ENCODE results near the gene SPAG8.

The SPAG8 gene

GRCh38 chr9:35839926-35840325 is 27.9 kb upstream of the SPAG8 start:
- DNase-seq (ENCODE audit: low read depth), result no peak
- no peak overlapping the region for H3K4me3 ChIP-seq (ENCODE audit: low read depth, low read length)
- no peak for TF ChIP-seq CTCF (IDR thresholded peaks at IDR 0.05; ENCODE audit: control insufficient read depth, extremely low read depth, insufficient read depth)

- H3K4me3 ChIP-seq (ENCODE audit: low read depth, low read length), result no peak overlapping the region
- TF ChIP-seq CTCF (IDR thresholded peaks at IDR 0.05; ENCODE audit: control insufficient read depth, extremely low read depth, insufficient read depth), result no peak
- no peak for DNase-seq (ENCODE audit: low read depth)
Observed at GRCh38 chr9:35836595-35836994, 24.5 kb upstream of the SPAG8 start.

DNA sequence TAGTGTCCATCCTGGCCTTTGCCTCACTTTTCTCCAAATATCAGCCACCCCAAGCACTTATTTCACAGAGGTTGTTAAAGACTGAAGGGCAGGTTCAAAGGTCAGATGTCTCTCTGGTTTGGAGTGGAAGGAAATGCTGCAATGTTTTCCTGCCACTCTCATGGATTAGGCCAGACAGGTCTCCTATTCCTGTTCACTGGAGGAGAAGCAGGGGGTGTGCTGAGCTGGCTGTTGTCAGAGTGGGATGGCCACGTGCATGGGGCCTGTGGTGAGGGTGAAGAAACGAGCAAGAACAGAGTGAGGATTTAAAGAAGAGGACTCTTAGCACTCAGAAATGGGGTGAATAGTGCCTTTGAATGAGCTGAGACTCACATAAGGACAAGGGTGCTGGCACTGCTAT is 23.7 kb upstream of the SPAG8 start:
- no peak for TF ChIP-seq CTCF (IDR thresholded peaks at IDR 0.05; ENCODE audit: control insufficient read depth, extremely low read depth, insufficient read depth)
- no peak for DNase-seq (ENCODE audit: low read depth)
- H3K4me3 ChIP-seq (ENCODE audit: low read depth, low read length), result no peak overlapping the region

DNA sequence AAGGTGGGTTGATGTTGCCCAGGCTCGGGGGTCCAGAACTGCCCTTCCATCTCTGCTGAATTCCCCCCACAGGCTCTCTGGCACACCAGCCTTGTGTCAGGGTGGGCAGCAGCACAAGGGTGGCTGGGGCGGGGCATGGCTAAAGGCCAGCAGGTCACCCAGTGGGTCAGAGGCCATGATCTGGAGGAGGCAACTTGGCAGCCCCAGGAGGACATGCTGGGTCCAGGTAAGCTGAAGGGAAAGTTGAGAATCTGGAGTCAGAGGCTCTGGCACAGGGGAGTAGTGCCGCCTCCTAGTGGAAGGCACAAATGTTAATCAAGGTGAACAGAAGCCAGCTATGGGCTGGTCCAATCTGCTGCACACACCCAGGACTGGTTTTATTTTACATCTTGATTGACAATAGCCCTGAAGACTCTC is 23.2 kb upstream of the SPAG8 start:
- peak; percentile 23; the same call in 1 of the 2 replicates for TF ChIP-seq CTCF (IDR thresholded peaks at IDR 0.05; ENCODE audit: control insufficient read depth, extremely low read depth, insufficient read depth)
- H3K4me3 ChIP-seq (ENCODE audit: low read depth, low read length), result no peak overlapping the region
- peak; percentile 66 for DNase-seq (ENCODE audit: low read depth)

DNA sequence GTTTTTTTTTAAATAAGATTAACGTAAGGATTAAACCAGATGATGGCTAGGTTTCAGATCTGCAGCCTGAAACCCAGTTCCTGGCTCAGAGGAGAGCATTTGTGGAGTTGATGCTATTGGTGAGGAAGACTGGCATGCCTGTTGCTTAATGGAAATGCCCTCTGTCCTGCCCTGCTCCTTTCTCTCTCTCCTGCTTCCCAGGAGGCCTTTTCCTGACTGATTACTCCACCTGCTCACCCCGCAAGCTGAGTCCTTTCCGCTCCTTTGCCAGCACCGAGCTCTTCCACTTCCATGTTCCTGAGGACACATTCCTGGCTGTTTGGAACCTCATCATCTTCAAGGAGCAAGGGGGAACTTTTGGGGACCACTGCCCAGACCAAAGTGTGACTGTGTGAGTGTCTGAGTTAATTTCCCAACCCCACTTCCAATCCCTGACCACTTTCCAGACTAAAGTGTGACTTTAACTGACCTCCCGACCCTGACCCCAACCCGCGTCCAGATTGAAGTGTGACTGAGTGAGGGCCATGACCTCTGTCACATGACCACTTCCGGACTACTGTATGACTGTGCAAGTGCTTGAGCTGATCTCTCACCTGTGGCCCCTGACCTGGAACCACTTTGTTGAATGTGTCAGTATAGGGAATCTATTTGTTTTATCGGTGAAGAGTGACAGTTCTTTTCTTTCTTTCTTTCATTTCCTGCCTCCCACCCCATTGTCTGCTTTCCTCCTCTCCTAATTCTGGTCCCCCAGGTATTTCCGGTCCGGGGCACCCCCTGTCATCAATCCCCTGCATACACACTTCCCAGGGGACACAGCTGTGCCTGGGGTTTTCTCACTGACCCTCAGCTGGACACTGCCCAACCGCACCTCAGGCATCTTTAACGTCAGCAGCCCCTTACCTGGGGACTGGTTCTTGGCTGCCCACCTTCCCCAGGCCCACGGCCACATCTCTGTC is 22.5 kb upstream of the SPAG8 start:
- H3K4me3 ChIP-seq (ENCODE audit: low read depth, low read length), result no peak overlapping the region
- TF ChIP-seq CTCF (IDR thresholded peaks at IDR 0.05; ENCODE audit: control insufficient read depth, extremely low read depth, insufficient read depth), result no peak
- DNase-seq (ENCODE audit: low read depth), result no peak

GRCh38 chr9:35832814-35833213 is 20.8 kb upstream of the SPAG8 start:
- H3K4me3 ChIP-seq (ENCODE audit: low read depth, low read length), result peak overlapping the region; percentile 6
- TF ChIP-seq CTCF (IDR thresholded peaks at IDR 0.05; ENCODE audit: control insufficient read depth, extremely low read depth, insufficient read depth), result no peak
- DNase-seq (ENCODE audit: low read depth), result no peak

Data from LNCaP clone FGC (cell line).